Epidermal melanocyte (primary cell): Measurements from ENCODE around the gene RPUSD3.
A peak's percentile ranks its signal among the peaks of the same experiment; 100 is the strongest.
"Not testable (repeated sequence)": the region's sequence is repeated elsewhere in the genome, so short reads cannot be mapped to it uniquely, and the experiment has no call there.

Source experiments
- DNase-seq: peaks from one replicate; pipeline ENCODE4 v3.0.0; 2011; ENCODE audit warnings: low spot score; ENCODE audit not compliant: insufficient read length

RPUSD3 gene

DNA sequence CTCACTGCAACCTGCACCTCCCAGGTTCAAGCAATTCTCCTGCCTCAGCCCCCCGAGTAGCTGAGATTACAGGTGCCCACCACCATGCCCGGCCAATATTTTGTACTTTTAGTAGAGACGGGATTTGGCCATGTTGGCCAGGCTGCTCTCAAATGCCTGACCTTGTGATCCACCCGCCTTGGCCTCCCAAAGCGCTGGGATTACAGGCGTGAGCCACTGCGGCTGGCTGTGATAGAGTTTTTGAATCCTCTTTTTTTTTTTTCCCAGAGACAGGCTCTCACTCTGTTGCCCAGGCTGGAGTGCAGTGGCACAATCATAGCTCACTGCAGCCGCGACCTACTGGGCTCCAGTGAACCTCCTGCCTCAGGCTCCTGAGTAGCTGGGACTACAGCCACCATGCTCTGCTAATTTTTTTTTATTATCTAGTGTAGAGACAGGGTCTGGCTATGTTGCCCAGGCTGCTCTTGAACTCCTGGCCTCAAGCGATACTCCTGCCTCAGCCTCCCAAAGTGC is 21.4 kb upstream of the RPUSD3 start:
- DNase-seq, result not testable (repeated sequence)

DNA sequence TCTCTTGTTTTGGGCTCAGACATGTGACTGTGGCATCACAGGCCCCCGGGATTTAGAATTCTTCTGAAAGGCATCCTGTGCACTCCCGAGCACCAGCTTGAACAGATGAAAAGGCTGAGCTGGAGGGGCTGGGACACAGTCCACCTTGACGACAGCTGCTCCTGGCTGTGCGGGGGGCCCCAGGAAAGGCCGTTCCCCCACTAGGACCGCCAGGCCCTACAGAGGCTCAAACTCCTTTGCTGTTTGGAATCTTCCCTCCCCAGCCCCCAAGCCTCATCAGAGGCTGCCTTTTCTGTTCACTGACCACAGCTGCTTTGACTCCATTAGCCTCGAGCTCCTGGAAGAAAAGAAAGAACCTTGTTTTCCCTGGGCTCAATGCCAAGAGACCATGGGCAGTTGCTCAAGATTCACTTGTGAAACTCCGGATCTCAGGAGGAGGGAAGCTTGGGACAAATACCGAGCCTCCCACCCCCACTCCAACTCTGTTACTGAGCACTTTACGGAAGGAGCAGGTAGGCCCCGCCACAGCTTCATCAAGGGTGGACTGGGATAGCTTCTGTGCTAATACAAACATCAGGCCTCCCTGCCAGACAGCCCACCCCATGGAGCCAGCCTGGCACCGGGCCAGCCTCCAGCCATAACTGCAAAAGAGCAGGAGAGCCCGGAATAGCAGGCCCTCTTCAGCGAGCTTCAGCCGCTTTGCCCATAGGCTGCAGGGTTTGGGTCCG is 20.6 kb upstream of the RPUSD3 start:
- peak; percentile 75 for DNase-seq

DNA sequence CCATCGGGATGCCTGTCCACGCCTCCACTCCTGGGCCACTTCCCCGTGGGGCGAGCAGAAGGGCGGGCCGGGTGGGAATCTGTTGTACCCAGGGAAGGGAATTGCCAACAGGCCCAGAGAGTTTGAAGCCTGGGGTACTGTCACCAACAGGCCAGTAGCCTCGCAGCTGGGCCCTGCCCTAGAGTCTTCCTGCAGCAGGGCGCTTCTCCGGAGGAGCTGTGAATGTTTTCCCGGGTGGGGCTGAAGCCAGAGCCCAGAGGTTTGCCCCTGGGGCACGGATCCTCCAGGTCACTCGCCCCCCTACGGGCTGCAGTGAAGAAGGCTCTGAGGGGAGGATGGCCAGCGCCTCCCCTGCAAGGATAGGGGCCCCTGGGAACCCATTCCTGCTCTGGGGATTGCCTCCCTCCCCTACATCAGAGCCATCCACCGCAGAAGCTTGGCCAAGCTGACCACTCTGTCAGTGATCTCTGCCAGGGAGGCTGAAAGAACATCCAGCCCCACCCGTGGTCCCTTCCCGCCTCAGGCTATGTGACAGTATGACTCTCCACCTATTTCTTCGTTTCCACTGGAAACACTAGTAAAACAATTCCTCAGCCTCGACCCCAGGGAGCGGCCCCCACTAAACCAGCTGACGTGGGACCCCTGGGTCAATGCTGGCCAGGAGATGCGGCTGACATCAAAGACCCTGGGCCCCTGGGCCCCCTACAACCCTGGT is 19.4 kb upstream of the RPUSD3 start:
- DNase-seq, result no peak

DNA sequence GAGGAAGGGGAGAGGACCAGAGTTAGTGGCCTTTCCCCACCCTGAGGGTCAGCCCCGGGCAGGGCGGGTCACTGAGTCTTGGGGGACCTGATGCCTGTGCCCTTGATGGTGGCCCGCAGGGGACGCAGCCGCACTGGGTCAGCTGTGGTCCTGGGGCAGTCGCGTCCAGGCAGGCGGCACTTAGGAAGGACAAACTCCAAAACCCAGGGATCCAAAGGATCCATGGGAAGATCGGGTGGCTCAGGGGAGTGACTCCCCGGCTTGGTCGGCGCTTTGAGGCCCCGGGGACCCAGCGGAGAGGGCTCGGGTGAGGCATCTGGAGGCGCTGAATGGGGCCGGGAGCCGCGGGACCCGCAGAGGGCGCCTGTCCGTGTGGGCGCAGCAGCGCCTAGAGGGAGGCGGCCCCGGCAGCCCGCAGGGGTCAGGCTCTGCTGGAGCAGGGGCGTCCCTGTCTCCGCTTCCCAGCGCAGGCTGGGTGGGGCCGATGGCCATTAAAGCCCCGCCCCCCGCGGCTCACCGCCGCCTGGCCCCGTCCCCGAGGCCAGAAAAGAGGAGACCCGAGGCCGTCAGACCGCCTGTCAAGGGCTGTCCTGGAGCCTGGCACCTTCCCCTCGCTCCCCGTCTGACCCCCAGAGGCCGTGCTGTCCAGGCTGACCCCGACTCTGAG is 18.7 kb upstream of the RPUSD3 start:
- DNase-seq, result no peak

GRCh38 chr3:9861626-9862130 is 17.9 kb upstream of the RPUSD3 start:
- no peak for DNase-seq

- no peak for DNase-seq
These were observed 17.4 kb upstream of the RPUSD3 start for GRCh38 chr3:9861201-9861600.

DNA sequence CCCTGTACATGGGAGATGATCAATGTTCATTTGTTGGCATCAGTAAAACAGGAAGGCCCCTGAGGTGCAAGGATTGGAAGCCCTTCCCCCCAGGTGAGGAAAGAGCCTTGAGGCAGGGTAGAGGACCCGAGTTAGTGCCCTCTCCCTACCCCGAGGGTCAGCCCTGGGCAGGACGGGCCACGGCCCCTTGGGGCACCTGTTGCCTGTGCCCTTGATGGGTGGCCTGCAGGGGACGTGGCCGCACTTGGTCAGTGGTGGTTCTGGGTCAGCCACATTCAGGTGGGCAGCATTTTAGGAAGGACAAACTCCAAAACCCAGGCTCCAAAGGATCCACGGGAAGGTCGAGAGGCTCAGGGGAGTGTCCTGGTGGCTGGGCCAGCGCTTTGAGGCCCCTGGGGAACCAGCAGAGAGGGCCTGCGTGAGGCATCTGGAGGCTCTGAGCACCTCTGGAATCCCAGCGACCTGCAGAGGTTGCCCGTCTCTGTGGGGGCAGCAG is 15.8 kb upstream of the RPUSD3 start:
- no peak for DNase-seq

GRCh38 chr3:9855594-9855993 is 11.8 kb upstream of the RPUSD3 start:
- no peak for DNase-seq

- not testable (repeated sequence) for DNase-seq
These were observed 10.6 kb upstream of the RPUSD3 start for GRCh38 chr3:9854291-9854940.

GRCh38 chr3:9852528-9852927 is 8.7 kb upstream of the RPUSD3 start:
- DNase-seq, result no peak

DNA sequence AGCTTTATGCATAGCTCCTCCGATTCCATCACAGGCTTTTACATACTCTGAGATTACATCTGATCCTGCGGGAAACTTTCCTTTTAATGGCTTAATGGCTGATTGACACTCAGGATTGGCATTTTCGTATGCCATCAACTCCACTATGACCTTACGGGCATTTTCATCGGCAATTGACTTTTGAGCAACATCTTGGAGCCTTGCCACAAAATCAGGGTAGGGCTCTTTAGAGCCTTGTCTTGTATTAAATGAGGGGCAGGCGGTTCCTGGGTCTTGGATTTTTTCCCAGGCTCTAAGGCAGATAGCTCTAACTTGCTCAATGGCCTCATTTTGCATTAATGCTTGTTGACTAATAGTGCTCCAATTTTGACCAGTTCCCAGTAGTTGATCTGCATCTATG is 8.1 kb upstream of the RPUSD3 start:
- not testable (repeated sequence) for DNase-seq

DNA sequence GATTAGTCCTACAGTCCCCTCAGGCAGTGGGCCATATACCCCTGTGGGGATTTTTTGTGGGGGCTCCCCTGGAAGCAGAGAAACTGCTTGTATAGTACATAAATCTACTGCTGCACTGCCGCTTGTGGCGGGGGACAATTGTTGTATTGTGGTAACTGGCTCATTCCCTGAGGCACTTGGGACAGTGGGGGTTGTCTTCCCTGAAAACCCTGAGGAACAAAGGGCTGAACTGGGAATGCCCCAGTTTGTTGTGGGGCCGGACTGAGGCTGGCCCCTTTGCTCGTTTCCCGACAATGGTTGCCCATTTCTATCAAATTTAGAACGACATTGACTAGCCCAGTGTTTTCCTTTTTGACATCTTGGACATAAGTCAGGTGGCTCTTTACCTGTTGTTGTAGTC is 7.6 kb upstream of the RPUSD3 start:
- DNase-seq, result not testable (repeated sequence)

- not testable (repeated sequence) for DNase-seq
These were observed 5.1 kb upstream of the RPUSD3 start for GRCh38 chr3:9848860-9849259.

DNA sequence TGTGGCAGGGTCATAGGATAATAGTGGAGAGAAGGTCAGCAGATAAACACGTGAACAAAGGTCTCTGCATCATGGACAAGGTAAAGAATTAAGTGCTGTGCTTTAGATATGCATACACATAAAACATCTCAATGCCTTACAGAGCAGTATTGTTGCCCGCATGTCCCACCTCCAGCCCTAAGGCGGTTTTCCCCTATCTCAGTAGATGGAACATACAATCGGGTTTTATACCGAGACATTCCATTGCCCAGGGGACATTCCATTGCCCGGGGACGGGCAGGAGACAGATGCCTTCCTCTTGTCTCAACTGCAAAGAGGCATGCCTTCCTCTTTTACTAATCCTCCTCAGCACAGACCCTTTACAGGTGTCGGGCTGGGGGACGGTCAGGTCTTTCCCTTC is 4.1 kb upstream of the RPUSD3 start:
- not testable (repeated sequence) for DNase-seq

- DNase-seq, result no peak
These were observed 3.2 kb upstream of the RPUSD3 start for GRCh38 chr3:9846931-9847488.

- no peak for DNase-seq
These were observed 2.4 kb upstream of the RPUSD3 start for GRCh38 chr3:9846231-9846630.

- no peak for DNase-seq
These were observed 2.8 kb downstream of the RPUSD3 start for GRCh38 chr3:9841015-9841414.

- no peak for DNase-seq
These were observed 5.0 kb downstream of the RPUSD3 start for GRCh38 chr3:9838856-9839255.

- DNase-seq, result no peak
These were observed 5.9 kb downstream of the RPUSD3 start for GRCh38 chr3:9837701-9838582.
